Loucy (cell line): ENCODE measurements around the gene RYR2.

Experiments used
- H2AFZ ChIP-seq: fragments of 200-600 bp; sonication (generic); 2 replicates; pipeline ENCODE4 v1.6.0; 2016; ENCODE audit warnings: antibody characterized with exemption, mild to moderate bottlenecking, low read length, moderate library complexity
- H3F3A ChIP-seq: fragments of 200-600 bp; 2 replicates; pipeline ENCODE4 v1.6.0; 2016; ENCODE audit warnings: antibody characterized with exemption, low read depth, mild to moderate bottlenecking
- H3K27me3 ChIP-seq: fragments of 200-600 bp; sonication (generic); 2 replicates; pipeline ENCODE4 v1.6.1; 2014; ENCODE audit warnings: low read length, mild to moderate bottlenecking; ENCODE audit not compliant: insufficient read depth, poor library complexity, severe bottlenecking
- H3K36me3 ChIP-seq: fragments of 200-600 bp; sonication (generic); 2 replicates; pipeline ENCODE4 v1.6.1; 2016; ENCODE audit warnings: low read length; ENCODE audit not compliant: insufficient read depth
- H3K4me1 ChIP-seq: fragments of 200-600 bp; sonication (generic); 2 replicates; pipeline ENCODE4 v1.5.1; 2014; ENCODE audit warnings: low read length, mild to moderate bottlenecking; ENCODE audit not compliant: insufficient read depth, poor library complexity, severe bottlenecking
- H3K4me2 ChIP-seq: fragments of 200-600 bp; sonication (generic); 2 replicates; pipeline ENCODE4 v1.6.0; 2014; ENCODE audit warnings: antibody characterized with exemption, low read length, low read depth, mild to moderate bottlenecking; ENCODE audit not compliant: poor library complexity, severe bottlenecking
- H3K4me3 ChIP-seq: fragments of 200-600 bp; sonication (generic); 2 replicates; pipeline ENCODE4 v1.5.1; 2014; ENCODE audit warnings: low read length, mild to moderate bottlenecking, mixed read lengths; ENCODE audit not compliant: poor library complexity, severe bottlenecking
- H3K79me2 ChIP-seq: fragments of 200-600 bp; sonication (generic); 2 replicates; pipeline ENCODE4 v1.6.1; 2014; ENCODE audit warnings: low read length; ENCODE audit not compliant: insufficient read depth
- H3K9ac ChIP-seq: fragments of 200-600 bp; sonication (generic); 2 replicates; pipeline ENCODE4 v1.6.0; 2014; ENCODE audit warnings: mild to moderate bottlenecking, low read depth, low read length, moderate library complexity; ENCODE audit not compliant: poor library complexity, severe bottlenecking
- H3K9me2 ChIP-seq: fragments of 200-600 bp; sonication (generic); replicated peaks from 2 replicates; pipeline ENCODE4 v1.6.1; 2016; ENCODE audit warnings: low read depth, low read length, mixed read lengths
- H3K9me3 ChIP-seq: fragments of 200-600 bp; sonication (generic); 2 replicates; pipeline ENCODE4 v1.6.1; 2014; ENCODE audit warnings: mild to moderate bottlenecking, antibody characterized with exemption, low read length, low read depth; ENCODE audit not compliant: insufficient read depth
- H4K20me1 ChIP-seq: fragments of 200-600 bp; sonication (generic); 2 replicates; pipeline ENCODE4 v1.6.0; 2014; ENCODE audit warnings: antibody characterized with exemption, low read length, mild to moderate bottlenecking; ENCODE audit not compliant: insufficient read depth, poor library complexity, severe bottlenecking
- EZH2phosphoT487 ChIP-seq: fragments of 200-600 bp; IDR thresholded peaks from 2 replicates; pipeline ENCODE4 v1.6.1; 2018; ENCODE audit warnings: antibody characterized with exemption, mild to moderate bottlenecking, moderate library complexity, borderline replicate concordance
- TF ChIP-seq, protein P1 (sequence below): fragments of 200-600 bp; sonication (generic); conservative IDR thresholded peaks from 2 replicates; pipeline ENCODE4 v1.5.1; 2014; ENCODE audit warnings: mild to moderate bottlenecking, antibody characterized with exemption, low read length

Gene RYR2

DNA sequence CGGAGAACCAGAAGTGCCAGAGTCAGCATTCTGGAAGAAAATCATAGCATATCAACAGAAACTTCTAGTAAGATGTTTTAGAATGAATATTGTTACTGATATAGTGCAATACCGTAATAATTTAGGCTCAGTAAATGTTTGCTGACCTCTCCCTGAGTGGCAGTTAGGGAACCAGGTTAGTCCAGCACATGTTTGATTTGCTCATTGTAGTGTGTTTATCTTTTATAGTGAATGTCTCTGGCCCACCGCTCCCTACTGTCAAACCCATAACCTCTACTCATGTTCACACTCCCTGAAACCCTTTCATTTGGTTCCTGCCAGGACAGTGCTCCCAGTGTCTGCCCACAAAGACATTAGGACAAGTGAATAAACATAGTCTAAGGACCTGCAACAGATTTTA, 746.1 kb downstream of the RYR2 start:
- Histone ChIP-seq H3K4me1 (no peaks in the 10 kb centered on the region), H4K20me1 (no peaks in the 10 kb centered on the region)

DNA sequence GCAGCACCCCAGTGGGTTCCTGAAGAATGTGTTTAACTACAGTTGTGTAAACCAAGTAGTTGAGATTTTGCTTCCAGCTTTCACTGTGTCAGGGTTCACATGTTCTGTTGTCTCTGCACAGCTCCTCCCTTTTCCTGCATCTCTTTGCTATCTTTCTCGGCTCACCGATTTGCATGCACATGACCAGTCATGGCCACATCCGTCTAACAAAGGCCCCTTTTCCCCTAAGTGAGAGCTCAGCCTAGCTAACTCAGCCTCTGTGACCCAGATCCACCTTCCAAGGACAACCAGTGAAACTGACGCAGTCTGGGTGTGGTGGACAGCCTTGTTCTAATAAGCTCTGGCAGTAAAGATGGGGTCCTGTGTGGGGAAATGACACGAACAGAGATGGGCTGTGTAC, 747.6 kb downstream of the RYR2 start:
- Histone ChIP-seq H3K79me2 (no peaks in the 10 kb centered on the region), H2AFZ (no peak overlapping the region), H3K27me3 (no peaks in the 10 kb centered on the region), H3F3A (no peaks in the 10 kb centered on the region), H3K4me2 (no peak overlapping the region), H3K9me3 (no peaks in the 10 kb centered on the region), H3K4me3 (no peak overlapping the region), H3K36me3 (no peaks in the 10 kb centered on the region), H3K9me2 (no peaks in the 10 kb centered on the region), H4K20me1 (no peaks in the 10 kb centered on the region), H3K9ac (no peak overlapping the region), H3K4me1 (no peaks in the 10 kb centered on the region)
- TF ChIP-seq, protein P1, sequence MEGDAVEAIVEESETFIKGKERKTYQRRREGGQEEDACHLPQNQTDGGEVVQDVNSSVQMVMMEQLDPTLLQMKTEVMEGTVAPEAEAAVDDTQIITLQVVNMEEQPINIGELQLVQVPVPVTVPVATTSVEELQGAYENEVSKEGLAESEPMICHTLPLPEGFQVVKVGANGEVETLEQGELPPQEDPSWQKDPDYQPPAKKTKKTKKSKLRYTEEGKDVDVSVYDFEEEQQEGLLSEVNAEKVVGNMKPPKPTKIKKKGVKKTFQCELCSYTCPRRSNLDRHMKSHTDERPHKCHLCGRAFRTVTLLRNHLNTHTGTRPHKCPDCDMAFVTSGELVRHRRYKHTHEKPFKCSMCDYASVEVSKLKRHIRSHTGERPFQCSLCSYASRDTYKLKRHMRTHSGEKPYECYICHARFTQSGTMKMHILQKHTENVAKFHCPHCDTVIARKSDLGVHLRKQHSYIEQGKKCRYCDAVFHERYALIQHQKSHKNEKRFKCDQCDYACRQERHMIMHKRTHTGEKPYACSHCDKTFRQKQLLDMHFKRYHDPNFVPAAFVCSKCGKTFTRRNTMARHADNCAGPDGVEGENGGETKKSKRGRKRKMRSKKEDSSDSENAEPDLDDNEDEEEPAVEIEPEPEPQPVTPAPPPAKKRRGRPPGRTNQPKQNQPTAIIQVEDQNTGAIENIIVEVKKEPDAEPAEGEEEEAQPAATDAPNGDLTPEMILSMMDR = no peak
- TF ChIP-seq EZH2phosphoT487 = no peak

More for the DNA sequence above, 746.1 kb downstream of the RYR2 start:
- Histone ChIP-seq H3F3A (no peaks in the 10 kb centered on the region), H3K79me2 (no peaks in the 10 kb centered on the region), H3K27me3 (no peaks in the 10 kb centered on the region), H3K9me3 (no peaks in the 10 kb centered on the region), H2AFZ (no peak overlapping the region), H3K9ac (no peak overlapping the region), H3K36me3 (no peaks in the 10 kb centered on the region), H3K4me3 (no peak overlapping the region), H3K9me2 (no peaks in the 10 kb centered on the region), H3K4me2 (no peak overlapping the region)
- TF ChIP-seq, protein P1 = no peak
- TF ChIP-seq EZH2phosphoT487 = no peak

DNA sequence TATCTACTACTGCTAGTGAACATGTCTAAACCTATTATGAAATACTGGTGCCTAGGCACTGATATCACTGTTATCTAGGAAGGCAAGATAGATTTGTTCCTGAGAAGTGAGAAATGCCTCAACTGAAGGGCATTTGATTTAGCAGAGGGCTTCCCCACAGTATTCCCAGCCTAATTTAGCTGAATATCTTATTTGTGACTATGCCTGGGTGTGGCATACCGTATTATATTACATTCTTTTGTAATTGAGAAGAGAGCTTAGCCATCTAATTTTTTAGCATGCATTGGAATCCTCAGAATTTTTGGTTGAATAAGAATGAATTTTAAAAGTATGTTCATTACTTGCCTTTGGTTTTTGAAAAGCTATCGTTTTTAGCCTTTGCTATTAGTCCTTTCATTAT, 749.6 kb downstream of the RYR2 start:
- no peaks in the 10 kb centered on the region for H4K20me1 ChIP-seq
- no peaks in the 10 kb centered on the region for H3K36me3 ChIP-seq
- no peaks in the 10 kb centered on the region for H3F3A ChIP-seq
- no peaks in the 10 kb centered on the region for H3K27me3 ChIP-seq
- no peaks in the 10 kb centered on the region for H3K79me2 ChIP-seq
- H3K4me3 ChIP-seq = no peak overlapping the region
- TF ChIP-seq EZH2phosphoT487 = no peak
- TF ChIP-seq, protein P1 = no peak
- H3K9me3 ChIP-seq = no peaks in the 10 kb centered on the region
- H3K9me2 ChIP-seq = no peaks in the 10 kb centered on the region
- no peak overlapping the region for H2AFZ ChIP-seq
- H3K4me1 ChIP-seq = no peaks in the 10 kb centered on the region
- H3K9ac ChIP-seq = no peak overlapping the region
- H3K4me2 ChIP-seq = no peak overlapping the region
